Lung (tissue), 12 donors: ENCODE results near the gene GPR152. TPM values are rescaled to one million over a fixed set of nuclear protein-coding genes. Genes with fewer than 3 reads are reported as not detected.
"Not testable (repeated sequence)": the region's sequence is repeated elsewhere in the genome, so short reads cannot be mapped to it uniquely, and the experiment has no call there.

ENCODE experiments used
- ATAC-seq: fragments of 200-7000 bp; cut with Tn5 transposase; one replicate; pipeline ENCODE4 v1.9.1; 2020; ENCODE audit warnings: moderate number of reproducible peaks; ENCODE audit not compliant: insufficient read depth, low FRiP score
- DNase-seq, 3 donors: peaks; one replicate each; pipeline ENCODE4 v3.0.0-alpha.2; 2013 to 2017
- H3K27ac ChIP-seq, 2 donors: one replicate each; pipeline ENCODE4 v1.5.1; 2013; ENCODE audit warnings: mild to moderate bottlenecking in 2 of 2, moderate library complexity in 2 of 2, control low read depth in 1 of 2, inconsistent platforms in 1 of 2, low read depth in 1 of 2, low read length in 1 of 2
- H3K27me3 ChIP-seq, 3 donors: one replicate each; pipeline ENCODE4 v1.5.1; 2013; ENCODE audit warnings: low read length in 2 of 3; ENCODE audit not compliant: control insufficient read depth in 3 of 3, insufficient read depth in 3 of 3
- H3K36me3 ChIP-seq, 4 donors: one replicate each; pipeline ENCODE4 v1.5.1; 2013; ENCODE audit warnings: low read length in 4 of 4, mild to moderate bottlenecking in 1 of 4, moderate library complexity in 1 of 4; ENCODE audit not compliant: control insufficient read depth in 4 of 4, insufficient read depth in 4 of 4
- H3K4me1 ChIP-seq, 5 donors: one replicate each; pipeline ENCODE4 v1.5.1; 2013; ENCODE audit warnings: low read length in 5 of 5, mild to moderate bottlenecking in 2 of 5, moderate library complexity in 1 of 5; ENCODE audit not compliant: control insufficient read depth in 5 of 5, insufficient read depth in 5 of 5
- H3K4me3 ChIP-seq: one replicate; pipeline ENCODE4 v1.5.1; 2013; ENCODE audit warnings: mild to moderate bottlenecking, control low read depth, moderate library complexity
- H3K9ac ChIP-seq, 2 donors: one replicate each; pipeline ENCODE4 v1.5.1; 2013; ENCODE audit warnings: low read length in 2 of 2, control low read depth in 1 of 2; ENCODE audit not compliant: insufficient read depth in 1 of 2
- H3K9me3 ChIP-seq, 4 donors: one replicate each; pipeline ENCODE4 v1.5.1; 2013; ENCODE audit warnings: low read length in 3 of 4, mild to moderate bottlenecking in 1 of 4, moderate library complexity in 1 of 4; ENCODE audit not compliant: control insufficient read depth in 4 of 4, insufficient read depth in 3 of 4
- CTCF ChIP-seq: IDR thresholded peaks from 2 replicates; pipeline ENCODE4 v1.5.1; 2012; ENCODE audit warnings: mild to moderate bottlenecking; ENCODE audit errors: control extremely low read depth, extremely low read depth
- WGBS, 2 donors: extraction: QIAGEN DNeasy Blood & Tissue Kit; methylation state at CpG; one replicate each; pipeline ENCODE4 v1.1.7; 2013; 5-methylcytosine and 5-hydroxymethylcytosine counted together
- polyA plus RNA-seq, 2 donors: library from polyadenylated mRNA; stranded (reverse); fragments of 200-250 nt; gene quantifications; one replicate each; pipeline ENCODE4 v1.2.1, GENCODE V29; 2013
- total RNA-seq, 2 donors: library from RNA; depleted of rRNA in 1 of 2; stranded (reverse); fragments of >200 nt in 1 of 2; gene quantifications; one replicate each; pipeline ENCODE4 v1.2.1, GENCODE V29; 2014 to 2021
- donor health status: control.
- donor health status: control.
- donor health status: Bipolar disorder and iron deficiency.
- donor health status: healthy.
- donor health status: DM: yes; HTN: yes; CAD: no.

Gene GPR152
- total and polyA plus RNA-seq, 4 donors = 0.06 TPM; not detected in 3

GRCh38 chr11:67468456-67468758, 15.9 kb upstream of the GPR152 start:
- Histone ChIP-seq H3K4me1 (peaks cover 0 to 20% (median 4%) of the 10 kb centered on the region in 5 donors), H3K27me3 (no peaks in the 10 kb centered on the region), H3K4me3 (peak overlapping the region; percentile 89), H3K9me3 (no peaks in the 10 kb centered on the region), H3K27ac (peak overlapping the region; percentile 86 to 87), H3K36me3 (no peaks in the 10 kb centered on the region), H3K9ac (peak overlapping the region; percentile 37 to 55)
- DNase-seq = no peak
- TF ChIP-seq CTCF = no peak
- ATAC-seq = no peak
- 4 to 5% methylated on average over 6 of the region's 6 CpGs for WGBS, 2 donors

- Histone ChIP-seq H3K27ac (peak overlapping the region; percentile 86 to 87), H3K4me1 (peaks cover 0 to 20% (median 4%) of the 10 kb centered on the region in 5 donors), H3K27me3 (no peaks in the 10 kb centered on the region), H3K4me3 (no peak overlapping the region), H3K9ac (peak overlapping the region in 1 of 2 donors; percentile 55), H3K9me3 (no peaks in the 10 kb centered on the region), H3K36me3 (no peaks in the 10 kb centered on the region)
- no peak for ATAC-seq
- peak in 2 of 3 donors; percentile 34 to 38 for DNase-seq
- no peak for TF ChIP-seq CTCF
- WGBS, 2 donors = 42 to 61% methylated on average over 5 of the region's 5 CpGs
Observed at GRCh38 chr11:67468056-67468455, 15.5 kb upstream of the GPR152 start.

- Histone ChIP-seq H3K27ac (peak overlapping the region in 1 of 2 donors; percentile 86), H3K9me3 (no peaks in the 10 kb centered on the region), H3K4me1 (peaks cover 0 to 20% (median 4%) of the 10 kb centered on the region in 5 donors), H3K9ac (no peak overlapping the region), H3K4me3 (no peak overlapping the region), H3K36me3 (no peaks in the 10 kb centered on the region), H3K27me3 (no peaks in the 10 kb centered on the region)
- TF ChIP-seq CTCF = no peak
- 68 to 85% methylated on average over 11 of the region's 11 CpGs for WGBS, 2 donors
- ATAC-seq (no peak), DNase-seq (no peak)
Observed at GRCh38 chr11:67466962-67467771, 14.6 kb upstream of the GPR152 start.

GRCh38 chr11:67466367-67466766, 13.8 kb upstream of the GPR152 start:
- WGBS, 2 donors = 84% methylated on average over 5 of the region's 5 CpGs

GRCh38 chr11:67465530-67465929, 13.0 kb upstream of the GPR152 start:
- DNase-seq, H3K36me3 ChIP-seq, H3K9ac ChIP-seq, ATAC-seq, H3K27me3 ChIP-seq, H3K9me3 ChIP-seq, H3K4me3 ChIP-seq: not testable (repeated sequence)
- Histone ChIP-seq H3K4me1 (peaks cover 0 to 20% (median 4%) of the 10 kb centered on the region in 5 donors), H3K27ac (peak overlapping the region; percentile 90 to 96)
- 71 to 94% methylated on average over 2 of the region's 2 CpGs for WGBS, 2 donors

More at GRCh38 chr11:67466367-67466766, 13.8 kb upstream of the GPR152 start:
- Histone ChIP-seq H3K4me3 (no peak overlapping the region), H3K27ac (no peak overlapping the region), H3K9me3 (no peaks in the 10 kb centered on the region), H3K4me1 (peaks cover 0 to 20% (median 4%) of the 10 kb centered on the region in 5 donors), H3K36me3 (no peaks in the 10 kb centered on the region), H3K27me3 (no peaks in the 10 kb centered on the region), H3K9ac (no peak overlapping the region)
- ATAC-seq = no peak
- TF ChIP-seq CTCF = no peak
- no peak for DNase-seq
